Measurements from ENCODE around the gene FAM20C.
"Not testable (repeated sequence)": the region's sequence is repeated elsewhere in the genome, so short reads cannot be mapped to it uniquely, and the experiment has no call there.

Gene FAM20C

GRCh38 chr7:174716-175115 lies 17.7 kb upstream of the FAM20C start:
- DNase-seq = no peak

GRCh38 chr7:175955-176354 lies 16.4 kb upstream of the FAM20C start:
- DNase-seq = no peak

DNA sequence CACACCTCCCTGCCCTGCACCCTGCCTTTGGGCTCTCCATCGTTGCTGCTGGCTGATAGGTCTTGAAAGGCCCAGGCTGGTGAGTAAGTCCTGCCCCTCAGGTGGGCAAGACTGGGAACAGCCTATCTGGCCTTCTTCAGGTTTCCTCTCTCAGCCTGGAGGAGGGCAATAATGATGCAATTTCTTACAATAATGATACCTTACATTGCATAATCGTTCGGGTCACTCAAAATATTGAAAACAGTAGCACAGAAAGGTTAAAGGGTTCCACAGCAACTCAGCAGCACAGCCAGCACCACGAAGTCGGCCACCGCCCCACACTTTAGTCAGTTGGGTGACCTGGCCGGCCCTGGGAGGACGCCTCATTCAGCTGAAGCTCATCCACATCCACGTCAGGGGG lies 16.0 kb upstream of the FAM20C start:
- DNase-seq = no peak

GRCh38 chr7:176786-177459 lies 15.4 kb upstream of the FAM20C start:
- DNase-seq = no peak

DNA sequence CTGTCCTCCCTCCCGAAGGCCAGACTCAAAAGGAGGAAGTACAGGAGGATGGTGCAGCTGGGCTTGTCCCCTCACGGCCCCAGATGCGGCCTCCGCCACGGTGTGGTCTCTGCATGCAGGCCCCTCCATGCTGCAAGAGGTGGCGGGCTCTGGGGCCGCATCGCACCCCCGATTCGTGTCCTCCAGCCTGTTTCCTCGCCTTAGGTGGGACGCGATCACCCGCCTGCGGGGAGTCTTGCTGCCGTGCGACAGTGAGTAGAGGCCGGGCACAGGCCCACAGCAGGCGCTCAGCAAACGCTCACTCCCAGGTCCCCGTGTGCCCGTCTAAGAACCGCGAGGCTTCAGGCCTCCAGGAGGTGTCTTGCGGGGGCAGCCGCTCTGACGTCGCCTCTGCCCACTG lies 13.9 kb upstream of the FAM20C start:
- DNase-seq = no peak

DNA sequence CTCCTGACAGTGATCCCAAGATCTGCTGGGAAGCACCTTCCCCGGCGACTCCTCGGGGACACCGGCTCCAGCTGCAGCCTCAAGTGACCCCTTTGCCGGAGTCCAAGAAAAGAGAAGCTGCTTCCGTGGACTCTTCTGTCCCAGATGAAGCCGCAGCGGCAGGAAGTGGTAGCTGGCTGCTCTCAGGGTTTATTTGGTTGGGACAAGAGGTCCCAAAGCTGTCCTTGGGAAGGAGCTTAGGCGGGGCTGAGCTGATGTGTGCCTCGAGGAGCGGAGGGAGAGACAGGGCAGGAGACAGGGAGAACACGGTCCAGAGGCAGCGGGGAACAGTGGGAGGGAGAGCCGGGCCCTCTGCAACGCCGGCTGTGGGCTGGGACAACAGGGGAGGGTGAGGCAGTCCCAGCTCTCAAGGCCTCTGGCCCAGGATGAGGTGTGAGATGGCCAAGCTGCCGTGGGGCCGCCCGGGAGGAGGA lies 13.1 kb upstream of the FAM20C start:
- no peak for DNase-seq

- no peak for DNase-seq
These were observed 12.2 kb upstream of the FAM20C start for GRCh38 chr7:179948-180694.

- no peak for DNase-seq
These were observed 10.6 kb upstream of the FAM20C start for GRCh38 chr7:181738-182137.

- not testable (repeated sequence) for DNase-seq
These were observed 9.9 kb upstream of the FAM20C start for GRCh38 chr7:182502-182901.

- no peak for DNase-seq
These were observed 8.7 kb upstream of the FAM20C start for GRCh38 chr7:183496-184292.

- no peak for DNase-seq
These were observed 7.8 kb upstream of the FAM20C start for GRCh38 chr7:184294-185264.

DNA sequence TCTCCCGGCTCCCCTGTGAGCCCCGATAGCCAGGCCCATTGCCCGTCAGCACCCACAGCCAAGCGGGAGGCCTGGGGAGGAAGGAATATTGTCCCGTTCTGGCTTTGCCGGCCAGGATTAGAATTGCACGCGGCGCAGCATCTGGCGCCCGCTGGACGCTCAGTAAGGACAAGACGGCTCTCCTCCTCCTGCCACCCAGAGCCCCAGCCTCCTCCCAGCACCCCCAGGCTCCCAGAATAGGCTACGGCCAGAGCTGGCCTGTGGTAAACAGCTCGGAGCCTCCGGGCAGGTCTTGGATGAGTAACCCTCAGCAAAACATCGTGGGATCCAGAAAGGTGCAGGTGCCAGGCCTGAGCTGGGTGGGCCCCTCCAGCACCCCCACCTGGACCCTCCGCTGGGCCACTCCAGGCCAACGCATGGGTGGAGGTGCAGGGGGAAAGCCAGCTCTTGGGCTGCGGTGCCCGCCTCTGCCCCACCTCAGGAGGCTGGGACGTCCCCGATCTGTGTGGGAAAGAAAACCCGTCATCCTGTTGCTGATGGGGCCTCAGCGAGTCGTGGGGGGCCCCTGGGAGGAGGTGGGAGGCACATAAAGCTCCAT lies 5.8 kb upstream of the FAM20C start:
- DNase-seq = no peak

DNA sequence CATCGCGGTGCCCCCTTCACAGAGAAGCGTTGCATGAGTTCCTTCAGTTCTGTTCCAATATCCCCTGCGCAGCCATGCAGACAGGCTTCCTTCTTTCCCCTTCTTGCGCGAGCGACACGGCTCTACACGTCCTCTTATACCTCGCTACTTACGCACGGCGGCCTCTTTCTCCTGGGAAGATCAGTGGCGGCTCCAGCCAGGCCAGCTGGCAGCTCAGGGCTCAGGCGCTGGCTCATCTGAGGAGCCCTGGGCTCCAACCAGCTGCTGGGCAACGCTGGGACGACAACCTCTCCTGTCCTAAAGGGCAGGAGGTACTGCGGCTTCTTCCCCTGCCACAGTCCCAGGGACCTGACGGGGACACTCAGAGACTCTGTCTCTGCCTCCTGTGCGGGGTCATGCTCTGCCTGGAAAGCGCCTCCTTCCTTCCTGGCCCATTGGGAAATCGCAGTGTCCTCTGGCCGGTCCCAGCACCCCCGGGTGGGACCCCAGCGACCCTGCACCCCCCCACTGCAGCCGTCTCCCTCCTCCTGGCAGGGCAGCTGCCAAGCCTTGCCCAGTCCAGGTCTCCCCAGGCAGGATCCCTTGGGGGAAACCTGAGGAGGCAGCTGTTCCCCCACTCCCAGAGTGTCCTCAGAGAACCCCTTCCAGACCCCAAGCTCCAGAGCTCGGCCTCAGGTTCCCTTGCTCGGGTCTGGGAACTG lies 5.0 kb upstream of the FAM20C start:
- DNase-seq = no peak

DNA sequence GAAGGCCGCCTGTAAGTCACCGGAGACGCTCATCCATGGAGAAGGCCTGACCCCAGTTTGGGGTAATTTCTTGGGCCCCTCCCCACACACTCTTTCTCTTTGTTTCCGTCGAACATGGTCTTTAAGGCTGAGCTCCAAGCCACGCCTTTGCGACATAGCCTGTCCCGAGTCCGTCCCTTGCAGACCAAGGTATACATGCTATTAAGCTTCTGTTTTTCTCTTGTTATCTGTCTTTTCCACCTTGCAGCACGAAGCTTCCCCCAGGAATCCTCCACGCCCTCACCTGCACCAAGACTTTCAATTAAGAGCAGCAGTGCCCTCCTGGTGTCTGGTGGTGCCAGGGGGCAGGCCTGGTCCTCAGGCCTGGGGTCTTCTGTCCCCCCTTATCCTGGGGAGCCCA lies 4.2 kb upstream of the FAM20C start:
- no peak for DNase-seq

DNA sequence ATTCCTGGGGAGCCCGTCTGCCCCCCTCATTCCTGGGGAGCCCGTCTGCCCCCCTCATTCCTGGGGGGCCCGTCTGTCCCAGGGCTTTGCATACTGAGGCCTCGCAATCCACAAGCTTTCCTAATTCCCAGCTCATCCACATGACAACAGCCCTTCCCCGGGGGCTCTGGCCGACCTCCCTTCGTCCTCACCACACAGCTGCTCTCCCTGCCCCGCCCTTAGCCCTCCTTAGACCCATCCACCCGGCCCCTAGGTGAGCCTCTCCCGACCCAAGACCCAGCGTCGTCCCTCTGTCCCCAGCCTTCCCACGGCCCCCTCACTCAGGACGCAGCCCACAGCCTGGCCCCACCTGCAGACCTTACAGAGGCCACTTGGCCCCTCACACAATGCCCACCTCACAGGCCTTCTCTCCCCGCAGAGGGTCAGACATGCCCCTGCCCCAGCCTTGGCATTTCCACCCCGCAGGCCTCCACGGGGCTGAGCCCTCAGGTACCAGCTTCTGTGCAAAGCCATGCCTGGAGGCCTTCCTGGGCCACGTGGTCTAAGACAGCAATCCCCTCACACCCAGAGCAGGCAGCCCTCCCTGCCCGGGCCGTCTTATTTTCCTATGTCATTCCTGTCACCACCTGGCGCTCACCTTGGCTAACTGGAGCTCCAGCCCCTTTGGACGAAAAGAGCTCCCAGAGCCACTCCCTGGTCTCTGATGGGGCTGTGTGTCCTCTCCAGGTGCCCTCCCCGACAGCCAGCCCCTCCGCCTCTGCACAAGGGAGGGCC lies 3.5 kb upstream of the FAM20C start:
- DNase-seq = no peak

DNA sequence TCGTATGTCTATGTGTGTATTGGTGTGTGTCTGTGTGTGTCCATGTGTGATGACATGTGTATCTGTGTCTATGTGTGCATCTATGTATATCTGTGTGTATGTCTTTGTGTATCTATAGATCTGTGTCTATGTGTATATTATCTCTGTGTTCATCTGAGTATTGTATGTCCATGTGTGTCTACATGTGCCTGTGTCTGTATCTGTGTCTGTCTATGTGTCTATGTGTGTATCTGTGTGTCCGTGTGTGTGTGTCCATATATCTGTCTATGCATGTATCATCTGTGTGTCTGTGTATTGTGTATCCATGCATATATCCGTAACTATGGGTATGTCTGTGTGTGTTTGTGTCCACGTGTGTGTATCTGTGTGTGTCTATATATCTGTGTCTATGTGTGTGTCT lies 2.7 kb upstream of the FAM20C start:
- no peak for DNase-seq

DNA sequence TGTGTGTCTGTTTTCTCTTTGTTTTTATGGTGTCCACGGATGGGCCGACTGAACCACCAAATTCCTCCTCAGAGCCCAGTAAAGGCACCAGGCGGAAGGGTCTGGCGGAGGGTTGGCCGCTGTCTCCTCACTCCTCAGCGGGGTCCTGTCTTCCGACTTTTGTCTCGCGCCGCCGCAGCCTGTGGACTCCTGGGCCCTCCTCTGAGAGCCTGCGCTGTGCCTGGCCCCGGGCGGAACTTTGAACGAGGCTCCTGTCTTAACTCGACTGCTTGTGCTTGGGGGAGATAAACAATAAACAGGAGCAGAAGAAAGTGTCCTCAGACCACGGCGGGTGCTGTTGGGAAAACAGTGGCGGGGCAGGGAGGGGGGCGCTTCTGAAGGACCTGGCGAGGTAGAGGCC lies 2.2 kb upstream of the FAM20C start:
- no peak for DNase-seq

DNA sequence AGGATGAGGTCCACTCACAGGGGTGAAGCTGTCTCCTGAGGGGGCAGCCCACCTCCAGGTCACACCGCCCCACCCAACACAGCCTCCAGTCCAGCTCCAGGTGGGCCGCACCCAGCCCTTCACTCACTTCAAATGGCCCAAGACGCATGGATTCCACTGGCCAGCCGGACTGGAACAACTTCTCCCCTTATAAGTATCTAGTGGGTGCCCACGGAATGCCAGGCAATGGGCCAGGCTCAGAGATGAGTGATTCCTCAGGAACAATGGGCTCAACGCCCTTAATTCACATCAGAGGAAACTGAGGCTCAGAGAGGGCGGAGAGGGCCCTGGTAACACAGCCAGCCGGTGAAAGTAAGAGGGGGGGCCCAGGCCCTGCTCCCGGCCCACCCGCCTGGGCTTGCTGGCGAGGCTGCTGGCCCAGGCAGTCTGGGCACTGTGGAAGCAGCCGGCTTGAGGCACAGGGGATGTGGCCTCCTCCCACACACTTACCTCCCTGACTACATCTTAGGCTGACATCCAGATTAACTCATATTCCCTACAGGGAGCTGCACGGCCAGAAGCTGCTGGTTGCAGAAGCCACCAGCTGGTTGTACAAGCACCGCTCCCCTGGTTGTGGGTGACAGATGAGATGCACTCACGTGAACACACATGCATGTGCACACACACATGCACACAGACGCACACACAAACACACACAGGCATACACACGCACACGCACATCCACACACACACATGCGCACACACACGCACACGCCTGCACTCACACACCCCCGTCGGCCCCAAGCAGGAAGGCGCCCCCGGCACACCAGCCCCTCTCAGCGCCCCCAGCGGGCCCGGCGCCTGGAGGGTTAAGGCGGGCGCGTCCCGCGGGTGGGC lies 1.0 kb upstream of the FAM20C start:
- DNase-seq = no peak

- no peak for DNase-seq
These were observed 520 bp downstream of the FAM20C start for GRCh38 chr7:192701-193480.
